Stomach (tissue), 4 donors: ENCODE results near the gene ITPRID1.

Source experiments
- CTCF ChIP-seq, 7 experiments: fragments of 450-650 bp in 4 of 7; fragments of 200-600 bp in 3 of 7; sonication (generic) in 3 of 7; IDR thresholded peaks; one replicate each; pipeline ENCODE4 v1.5.1; 2016 to 2019; ENCODE audit warnings: antibody characterized with exemption in 7 of 7, control low read depth in 2 of 7, mild to moderate bottlenecking in 1 of 7
- EP300 ChIP-seq: sonication (generic); formaldehyde crosslinking; IDR thresholded peaks from one replicate; pipeline ENCODE4 v1.6.1; 2017; ENCODE audit warnings: antibody characterized with exemption
- POLR2AphosphoS5 ChIP-seq, 3 donors: sonication (generic); formaldehyde crosslinking; IDR thresholded peaks; one replicate each; pipeline ENCODE4 v1.6.1; 2016; ENCODE audit warnings: antibody characterized with exemption in 3 of 3

- TF ChIP-seq CTCF (IDR thresholded peaks at IDR 0.05) (no peak), POLR2AphosphoS5 (IDR thresholded peaks at IDR 0.05) (no peak), EP300 (no peak)
Measured at GRCh38 chr7:31707089-31707488, 193.2 kb downstream of the ITPRID1 start.
